PFSK-1 (cell line): ENCODE results near the gene LACC1.

ENCODE experiments used
- FOXP2 ChIP-seq: optimal IDR thresholded peaks from 2 replicates; pipeline ENCODE3; 2011; ENCODE audit warnings: borderline replicate concordance, control low read depth, inconsistent platforms; ENCODE audit not compliant: insufficient read depth; ENCODE audit errors: extremely low read length, extremely low read depth
- POLR2AphosphoS5 ChIP-seq: IDR thresholded peaks from 2 replicates; pipeline ENCODE4 v1.6.1; 2012; ENCODE audit warnings: low read depth, mild to moderate bottlenecking, control low read depth, low read length, moderate library complexity
- REST ChIP-seq, 2 experiments: IDR thresholded peaks; 2 replicates each; pipeline versions ENCODE4 v1.6.1 to v1.8.0; 2011 to 2012; ENCODE audit warnings: low read depth in 2 of 2, low read length in 2 of 2, control low read depth in 1 of 2, inconsistent platforms in 1 of 2, mild to moderate bottlenecking in 1 of 2, moderate library complexity in 1 of 2; ENCODE audit not compliant: insufficient read depth in 1 of 2
- SIN3A ChIP-seq: IDR thresholded peaks from 2 replicates; pipeline ENCODE4 v1.6.1; 2012; ENCODE audit warnings: mild to moderate bottlenecking, low read length, moderate library complexity, borderline replicate concordance; ENCODE audit not compliant: insufficient read depth
- TAF1 ChIP-seq: IDR thresholded peaks from 2 replicates; pipeline ENCODE4 v1.6.1; 2012; ENCODE audit warnings: low read length, control low read depth, borderline replicate concordance; ENCODE audit not compliant: insufficient read depth

The LACC1 gene

GRCh38 chr13:43846496-43847158 is 33.1 kb upstream of the LACC1 start:
- no peak for TF ChIP-seq REST (IDR thresholded peaks at IDR 0.05; ENCODE audit: insufficient read depth in 1 of 2, low read depth in 2 of 2, low read length in 2 of 2)
- no peak for TF ChIP-seq FOXP2
- no peak for TF ChIP-seq SIN3A
- TF ChIP-seq POLR2AphosphoS5 = no peak
- no peak for TF ChIP-seq TAF1

GRCh38 chr13:43848001-43848649 is 31.6 kb upstream of the LACC1 start:
- TF ChIP-seq SIN3A (no peak), POLR2AphosphoS5 (no peak), FOXP2 (no peak), TAF1 (no peak), REST (IDR thresholded peaks at IDR 0.05; ENCODE audit: insufficient read depth in 1 of 2, low read depth in 2 of 2, low read length in 2 of 2) (no peak)

- no peak for TF ChIP-seq TAF1
These were observed 28.8 kb upstream of the LACC1 start for GRCh38 chr13:43850873-43851272.

GRCh38 chr13:43852923-43853404 is 26.7 kb upstream of the LACC1 start:
- TF ChIP-seq TAF1 (no peak), REST (IDR thresholded peaks at IDR 0.05; ENCODE audit: insufficient read depth in 1 of 2, low read depth in 2 of 2, low read length in 2 of 2) (no peak), SIN3A (no peak), POLR2AphosphoS5 (no peak), FOXP2 (no peak)

GRCh38 chr13:43861863-43862262 is 17.8 kb upstream of the LACC1 start:
- no peak for TF ChIP-seq REST (IDR thresholded peaks at IDR 0.05; ENCODE audit: insufficient read depth in 1 of 2, low read depth in 2 of 2, low read length in 2 of 2)
- no peak for TF ChIP-seq POLR2AphosphoS5
- TF ChIP-seq FOXP2 = no peak
- no peak for TF ChIP-seq SIN3A
- no peak for TF ChIP-seq TAF1
